B cell (primary cell): ENCODE data around the gene RAB24. TPM values are rescaled to one million over a fixed set of nuclear protein-coding genes. Genes with fewer than 3 reads are reported as not detected.
"Not testable (repeated sequence)": the region's sequence is repeated elsewhere in the genome, so short reads cannot be mapped to it uniquely, and the experiment has no call there.

ENCODE experiments used
- ATAC-seq: fragments of 200-7000 bp; cut with Tn5 transposase; one replicate; pipeline ENCODE4 v1.10.0; 2021; ENCODE audit warnings: low read depth, mild to moderate bottlenecking, moderate number of reproducible peaks, moderate library complexity
- CTCF ChIA-PET: fragments of 350-600 bp; sonication (Branson Sonifier 250); formaldehyde crosslinking; loops from one replicate; lab custom pipeline; 2021; ENCODE audit warnings: antibody characterized with exemption, inconsistent platforms; lab: Charles Lee
- POLR2A ChIA-PET: fragments of 350-600 bp; sonication (Branson Sonifier 250); formaldehyde crosslinking; loops from one replicate; lab custom pipeline; 2021; ENCODE audit warnings: antibody characterized with exemption; lab: Charles Lee
- DNase-seq: peaks from one replicate; pipeline ENCODE4 v3.0.0; 2013
- H2AFZ ChIP-seq: 2 replicates; pipeline ENCODE4 v1.6.1; 2012; ENCODE audit warnings: mild to moderate bottlenecking, low read depth, low read length; ENCODE audit not compliant: insufficient read depth, poor library complexity, severe bottlenecking
- H3K27ac ChIP-seq, 2 donors: 1 replicate in 1 of 2; 2 replicates in 1 of 2; pipeline ENCODE4 v1.5.1; 2012 to 2013; ENCODE audit warnings: low read length in 2 of 2, mild to moderate bottlenecking in 2 of 2, moderate library complexity in 1 of 2
- H3K27me3 ChIP-seq, 4 experiments: fragments of 200-600 bp in 1 of 4; sonication (generic) in 1 of 4; replicated peaks in 1 of 4; 1 replicate in 2 of 4; 2 replicates in 2 of 4; pipeline versions ENCODE4 v1.6.1 to v1.7.0; 2013 to 2016; ENCODE audit warnings: low read length in 3 of 4, mild to moderate bottlenecking in 2 of 4, mixed read lengths in 1 of 4, moderate library complexity in 1 of 4; ENCODE audit not compliant: insufficient read depth in 4 of 4, control insufficient read depth in 3 of 4; ENCODE audit errors: control extremely low read depth in 1 of 4
- H3K36me3 ChIP-seq, 2 experiments: replicated peaks in 1 of 2; 1 replicate in 1 of 2; 2 replicates in 1 of 2; pipeline versions ENCODE4 v1.6.1 to v1.7.1; 2013; ENCODE audit warnings: low read length in 1 of 2; ENCODE audit not compliant: insufficient read depth in 2 of 2, control insufficient read depth in 1 of 2; ENCODE audit errors: control extremely low read depth in 1 of 2, extremely low read depth in 1 of 2
- H3K4me1 ChIP-seq, 2 donors: fragments of 200-600 bp in 1 of 2; sonication (generic) in 1 of 2; 1 replicate in 1 of 2; 2 replicates in 1 of 2; pipeline versions ENCODE4 v1.5.1 to v1.6.1; 2013 to 2017; ENCODE audit warnings: low read length in 2 of 2; ENCODE audit not compliant: control insufficient read depth in 2 of 2, insufficient read depth in 2 of 2
- H3K4me2 ChIP-seq: replicated peaks from 2 replicates; pipeline ENCODE3; 2012; ENCODE audit warnings: mild to moderate bottlenecking, low read depth, low read length; ENCODE audit not compliant: poor library complexity, severe bottlenecking
- H3K4me3 ChIP-seq, 5 experiments: fragments of 200-600 bp in 1 of 5; sonication (generic) in 1 of 5; 1 replicate in 3 of 5; 2 replicates in 2 of 5; pipeline versions ENCODE4 v1.5.1 to v1.7.0; 2011 to 2016; ENCODE audit warnings: low read length in 4 of 5, mild to moderate bottlenecking in 4 of 5, low read depth in 2 of 5, control low read depth in 1 of 5, moderate library complexity in 1 of 5; ENCODE audit not compliant: insufficient read depth in 1 of 5; ENCODE audit errors: control extremely low read depth in 1 of 5, extremely low read depth in 1 of 5
- H3K79me2 ChIP-seq: fragments of 200-600 bp; sonication (generic); one replicate; pipeline ENCODE4 v1.6.0; 2016; ENCODE audit warnings: low read length; ENCODE audit not compliant: control insufficient read depth, insufficient read depth
- H3K9ac ChIP-seq: fragments of 200-600 bp; sonication (generic); 2 replicates; pipeline ENCODE4 v1.6.1; 2017; ENCODE audit warnings: mild to moderate bottlenecking, low read length, moderate library complexity
- H3K9me3 ChIP-seq, 3 donors: one replicate each; pipeline versions ENCODE4 v1.6.1 to v1.7.1; 2013; ENCODE audit warnings: low read length in 2 of 3; ENCODE audit not compliant: control insufficient read depth in 2 of 3, insufficient read depth in 1 of 3; ENCODE audit errors: control extremely low read depth in 1 of 3
- H4K20me1 ChIP-seq: 2 replicates; pipeline ENCODE4 v1.6.0; 2012; ENCODE audit warnings: mild to moderate bottlenecking, low read length; ENCODE audit not compliant: insufficient read depth, control insufficient read depth, poor library complexity, severe bottlenecking
- H3K27ac Mint-ChIP-seq: one replicate; pipeline ENCODE4 v1.8.0; 2021; ENCODE audit warnings: mixed read lengths
- H3K27me3 Mint-ChIP-seq: one replicate; pipeline ENCODE4 v1.8.0; 2021; ENCODE audit warnings: mixed read lengths
- H3K4me1 Mint-ChIP-seq: one replicate; pipeline ENCODE4 v1.8.0; 2021; ENCODE audit warnings: mixed read lengths
- H3K4me3 Mint-ChIP-seq: one replicate; pipeline ENCODE4 v1.8.0; 2021; ENCODE audit warnings: mixed read lengths
- H3K9me3 Mint-ChIP-seq: one replicate; pipeline ENCODE4 v1.8.0; 2022; ENCODE audit warnings: mixed read lengths; ENCODE audit not compliant: insufficient read depth
- EZH2 ChIP-seq: IDR thresholded peaks from 2 replicates; pipeline ENCODE4 v1.6.1; 2012; ENCODE audit warnings: borderline replicate concordance, low read depth, mild to moderate bottlenecking, moderate library complexity, low read length; ENCODE audit not compliant: insufficient read depth, poor library complexity, severe bottlenecking
- WGBS: methylation state at CpG from one replicate; pipeline ENCODE4 v1.1.5; 2013; ENCODE audit warnings: missing lambda C conversion rate; ENCODE audit not compliant: insufficient coverage; 5-methylcytosine and 5-hydroxymethylcytosine counted together
- intact Hi-C: fragments of 100-400 bp; cut with micrococcal nuclease; formaldehyde crosslinking; loops from one replicate; pipeline ENCODE4 v1.10.0; 2022
- polyA plus RNA-seq: library from polyadenylated mRNA; depleted of rRNA; stranded (reverse); fragments of >200 nt; gene quantifications from 2 replicates; pipeline ENCODE4 v1.2.3, GENCODE V29; 2012
- total RNA-seq, 2 donors: library from RNA; stranded (reverse); fragments of 120-200 nt in 1 of 2; gene quantifications; 1 replicate in 1 of 2; 2 replicates in 1 of 2; pipeline versions ENCODE4 v1.2.3 to v1.2.4, GENCODE V29; 2013 to 2022
- TF ChIP-seq, protein P1 (sequence below): fragments of 200-600 bp; IDR thresholded peaks from one replicate; pipeline ENCODE4 v1.8.0; 2022; ENCODE audit warnings: antibody characterized with exemption, mild to moderate bottlenecking

RAB24 gene
- total and polyA plus RNA-seq, 2 donors (not counting 1 experiment from before 2014, with no cell fraction given) = 38.3 to 147 TPM

DNA sequence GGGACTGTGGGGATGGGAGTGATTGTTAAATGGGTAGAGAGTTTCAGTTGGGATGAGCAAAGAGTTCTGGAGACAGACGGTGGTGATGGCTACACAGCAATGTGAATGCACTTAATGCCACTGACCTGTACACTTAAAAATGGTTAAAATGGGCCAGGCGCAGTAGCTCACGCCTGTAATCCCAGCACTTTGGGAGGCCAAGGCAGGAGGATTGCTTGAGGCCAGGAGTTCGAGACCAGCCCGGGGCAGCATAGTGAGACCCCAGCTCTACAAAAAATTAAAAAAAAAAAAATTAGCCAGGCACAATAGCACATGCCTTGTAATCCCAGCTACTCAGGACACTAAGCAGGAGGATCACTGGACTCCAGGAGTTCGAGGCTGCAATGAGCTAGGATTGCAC is 40.3 kb upstream of the RAB24 start:
- Mint-ChIP-seq H3K4me3 (no peak overlapping the region), H3K27me3 (no peaks in the 10 kb centered on the region), H3K4me1 (peaks cover 16% of the 10 kb centered on the region), H3K9me3 (no peaks in the 10 kb centered on the region), H3K27ac (no peak overlapping the region)
- H3K9me3 ChIP-seq = no peaks in the 10 kb centered on the region
- H4K20me1 ChIP-seq = peaks cover 48% of the 10 kb centered on the region
- intact Hi-C loops = no loop called here
- H3K4me2 ChIP-seq = no peak overlapping the region
- H3K79me2 ChIP-seq = peaks cover 94% of the 10 kb centered on the region
- no peak overlapping the region for H3K27ac ChIP-seq
- peaks cover 2 to 40% of the 10 kb centered on the region in 2 experiments for H3K36me3 ChIP-seq
- DNase-seq (no peak), ATAC-seq (no peak)
- CTCF ChIA-PET = interaction anchor here (0.7 kb wide), 1 partner anchor 256 kb away, joined by 4 read pairs; no protein-coding TSS in a partner anchor
- H3K4me1 ChIP-seq = no peaks in the 10 kb centered on the region
- no peak overlapping the region for H2AFZ ChIP-seq
- no peak overlapping the region for H3K4me3 ChIP-seq
- WGBS = 98% methylated on average over 4 of the region's 6 CpGs
- H3K9ac ChIP-seq = no peak overlapping the region
- H3K27me3 ChIP-seq = no peaks in the 10 kb centered on the region
- POLR2A ChIA-PET = interaction anchor here (0.7 kb wide), 1 partner anchor 119 kb away, joined by 7 read pairs; no protein-coding TSS in a partner anchor
- TF ChIP-seq, protein P1, sequence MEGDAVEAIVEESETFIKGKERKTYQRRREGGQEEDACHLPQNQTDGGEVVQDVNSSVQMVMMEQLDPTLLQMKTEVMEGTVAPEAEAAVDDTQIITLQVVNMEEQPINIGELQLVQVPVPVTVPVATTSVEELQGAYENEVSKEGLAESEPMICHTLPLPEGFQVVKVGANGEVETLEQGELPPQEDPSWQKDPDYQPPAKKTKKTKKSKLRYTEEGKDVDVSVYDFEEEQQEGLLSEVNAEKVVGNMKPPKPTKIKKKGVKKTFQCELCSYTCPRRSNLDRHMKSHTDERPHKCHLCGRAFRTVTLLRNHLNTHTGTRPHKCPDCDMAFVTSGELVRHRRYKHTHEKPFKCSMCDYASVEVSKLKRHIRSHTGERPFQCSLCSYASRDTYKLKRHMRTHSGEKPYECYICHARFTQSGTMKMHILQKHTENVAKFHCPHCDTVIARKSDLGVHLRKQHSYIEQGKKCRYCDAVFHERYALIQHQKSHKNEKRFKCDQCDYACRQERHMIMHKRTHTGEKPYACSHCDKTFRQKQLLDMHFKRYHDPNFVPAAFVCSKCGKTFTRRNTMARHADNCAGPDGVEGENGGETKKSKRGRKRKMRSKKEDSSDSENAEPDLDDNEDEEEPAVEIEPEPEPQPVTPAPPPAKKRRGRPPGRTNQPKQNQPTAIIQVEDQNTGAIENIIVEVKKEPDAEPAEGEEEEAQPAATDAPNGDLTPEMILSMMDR = no peak
- TF ChIP-seq EZH2 = no peak

DNA sequence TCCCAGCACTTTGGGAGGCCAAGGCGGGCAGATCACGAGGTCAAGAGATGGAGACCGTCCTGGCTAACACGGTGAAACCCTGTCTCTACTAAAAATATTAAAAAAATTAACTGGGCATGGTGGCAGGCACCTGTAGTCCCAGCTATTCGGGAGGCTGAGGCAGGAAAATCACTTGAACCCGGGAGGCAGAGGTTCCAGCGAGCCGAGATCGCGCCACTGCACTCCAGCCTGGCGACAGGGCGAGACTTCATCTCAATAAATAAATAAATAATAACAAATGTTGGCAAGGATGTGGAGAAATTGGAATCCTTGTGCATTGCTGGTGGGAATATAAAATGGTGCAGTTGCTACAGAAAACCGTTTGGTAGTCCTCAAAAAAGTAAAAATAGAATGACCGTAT is 39.5 kb upstream of the RAB24 start:
- H3K4me3 ChIP-seq, H3K4me1 ChIP-seq, H3K27me3 Mint-ChIP-seq, DNase-seq, H3K4me2 ChIP-seq, H3K9me3 ChIP-seq, H3K9ac ChIP-seq, intact Hi-C loops, POLR2A ChIA-PET, H3K4me3 Mint-ChIP-seq, H3K27me3 ChIP-seq, H2AFZ ChIP-seq, H3K27ac ChIP-seq, H3K27ac Mint-ChIP-seq, H3K9me3 Mint-ChIP-seq, ATAC-seq: not testable (repeated sequence)
- H3K36me3 ChIP-seq = peaks cover 2 to 48% of the 10 kb centered on the region in 2 experiments
- peaks cover 56% of the 10 kb centered on the region for H4K20me1 ChIP-seq
- 100% methylated on average over 1 of the region's 14 CpGs for WGBS
- peaks cover 16% of the 10 kb centered on the region for H3K4me1 Mint-ChIP-seq
- CTCF ChIA-PET = interaction anchor here (1.2 kb wide), 1 partner anchor 26 kb away, joined by 3 read pairs; no protein-coding TSS in a partner anchor
- H3K79me2 ChIP-seq = peaks cover 94% of the 10 kb centered on the region
